Nephron (organoid): ENCODE measurements around the gene TMEM151B.
A peak's percentile ranks its signal among the peaks of the same experiment; 100 is the strongest.

Source experiments
- H3K27ac Mint-ChIP-seq, 3 experiments: 2 replicates each; pipeline ENCODE4 v1.8.0; 2020; ENCODE audit warnings: mixed read lengths in 3 of 3, mild to moderate bottlenecking in 2 of 3, moderate library complexity in 1 of 3
- H3K27me3 Mint-ChIP-seq: 2 replicates; pipeline ENCODE4 v1.8.0; 2021; ENCODE audit warnings: low read depth, mild to moderate bottlenecking, moderate library complexity, mixed read lengths
- H3K36me3 Mint-ChIP-seq: 2 replicates; pipeline ENCODE4 v1.8.0; 2020; ENCODE audit warnings: low read depth, mixed read lengths
- H3K4me1 Mint-ChIP-seq: 2 replicates; pipeline ENCODE4 v1.8.0; 2020; ENCODE audit warnings: mixed read lengths
- H3K4me3 Mint-ChIP-seq, 3 experiments: 2 replicates each; pipeline ENCODE4 v1.8.0; 2020; ENCODE audit warnings: mild to moderate bottlenecking in 3 of 3, mixed read lengths in 3 of 3, moderate library complexity in 2 of 3
- H3K9me3 Mint-ChIP-seq: 2 replicates; pipeline ENCODE4 v1.8.0; 2020; ENCODE audit warnings: mixed read lengths
- TF ChIP-seq, protein P1 (sequence below), 3 experiments: fragments of 200-600 bp; sonication (generic); IDR thresholded peaks; one replicate each; pipeline ENCODE4 v1.5.0; 2021; ENCODE audit warnings: antibody characterized with exemption in 3 of 3; ENCODE audit not compliant: unreplicated experiment in 3 of 3

TMEM151B gene

DNA sequence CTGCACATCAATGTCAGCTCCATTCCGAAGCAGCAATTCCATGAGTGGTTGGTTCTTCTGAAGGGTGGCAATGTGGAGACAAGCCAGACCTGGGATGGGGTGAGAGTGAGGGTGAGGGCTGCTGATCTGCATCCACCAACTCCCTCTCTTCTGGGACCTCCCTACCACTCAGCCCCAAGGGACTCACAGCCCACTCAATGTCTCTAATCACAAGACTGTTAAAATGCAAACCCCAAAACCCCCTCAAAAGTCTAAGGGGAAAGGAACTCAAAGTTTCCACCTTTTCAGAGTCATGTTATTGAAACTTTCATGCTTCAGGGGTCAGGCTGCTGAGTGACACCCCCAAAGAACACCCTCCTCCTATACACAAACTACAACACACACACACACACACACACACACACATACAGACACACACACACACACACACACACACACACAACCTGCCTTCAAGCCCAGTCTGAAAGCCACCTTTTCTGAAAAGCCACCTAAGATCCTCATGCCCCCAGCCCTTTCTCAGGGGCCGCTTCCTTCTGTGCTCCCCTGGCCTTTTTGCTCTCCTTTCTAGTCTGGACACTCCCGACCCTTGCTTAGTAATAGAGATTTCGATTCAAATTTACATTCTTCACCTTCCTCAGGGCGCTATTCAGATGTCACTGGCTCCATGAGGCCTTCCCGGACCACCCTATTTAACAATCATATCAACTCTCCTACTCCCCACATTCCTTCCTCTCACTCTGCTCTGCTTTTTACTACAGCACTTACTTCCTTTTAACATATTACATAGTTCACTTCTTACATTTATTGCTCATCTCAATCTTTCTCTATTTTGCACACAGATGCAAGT lies 9.6 kb upstream of the TMEM151B start:
- Mint-ChIP-seq H3K36me3 (peaks cover 9% of the 10 kb centered on the region), H3K9me3 (no peaks in the 10 kb centered on the region), H3K4me3 (peak overlapping the region; percentile 2 to 60 (median 57)), H3K27ac (peak overlapping the region in 2 of 3 experiments; percentile 0 to 13), H3K27me3 (peaks cover 5% of the 10 kb centered on the region), H3K4me1 (peaks cover 46% of the 10 kb centered on the region)
- TF ChIP-seq, protein P1, sequence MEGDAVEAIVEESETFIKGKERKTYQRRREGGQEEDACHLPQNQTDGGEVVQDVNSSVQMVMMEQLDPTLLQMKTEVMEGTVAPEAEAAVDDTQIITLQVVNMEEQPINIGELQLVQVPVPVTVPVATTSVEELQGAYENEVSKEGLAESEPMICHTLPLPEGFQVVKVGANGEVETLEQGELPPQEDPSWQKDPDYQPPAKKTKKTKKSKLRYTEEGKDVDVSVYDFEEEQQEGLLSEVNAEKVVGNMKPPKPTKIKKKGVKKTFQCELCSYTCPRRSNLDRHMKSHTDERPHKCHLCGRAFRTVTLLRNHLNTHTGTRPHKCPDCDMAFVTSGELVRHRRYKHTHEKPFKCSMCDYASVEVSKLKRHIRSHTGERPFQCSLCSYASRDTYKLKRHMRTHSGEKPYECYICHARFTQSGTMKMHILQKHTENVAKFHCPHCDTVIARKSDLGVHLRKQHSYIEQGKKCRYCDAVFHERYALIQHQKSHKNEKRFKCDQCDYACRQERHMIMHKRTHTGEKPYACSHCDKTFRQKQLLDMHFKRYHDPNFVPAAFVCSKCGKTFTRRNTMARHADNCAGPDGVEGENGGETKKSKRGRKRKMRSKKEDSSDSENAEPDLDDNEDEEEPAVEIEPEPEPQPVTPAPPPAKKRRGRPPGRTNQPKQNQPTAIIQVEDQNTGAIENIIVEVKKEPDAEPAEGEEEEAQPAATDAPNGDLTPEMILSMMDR (IDR thresholded peaks at IDR 0.05; ENCODE audit: unreplicated experiment in 3 of 3): no peak

DNA sequence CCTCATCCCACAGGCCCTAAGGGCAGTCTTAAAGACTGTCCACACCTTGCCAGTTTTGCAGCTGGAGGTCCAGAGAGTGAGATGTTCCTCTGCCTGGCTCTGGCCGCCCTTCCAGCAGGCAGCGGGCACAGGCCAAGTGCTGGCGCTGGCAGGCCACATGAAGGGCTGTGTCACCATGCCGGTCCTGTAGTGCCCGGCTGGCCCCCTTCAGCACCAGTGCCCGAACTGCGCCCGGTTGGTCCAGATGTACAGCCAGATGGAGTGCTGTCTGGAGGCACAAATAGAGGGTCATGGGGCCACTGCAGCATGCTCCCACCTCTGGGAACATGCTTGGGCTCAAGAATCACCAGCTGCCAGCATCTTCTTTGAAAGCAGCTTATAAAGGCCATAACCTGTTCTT lies 8.7 kb upstream of the TMEM151B start:
- H3K4me3 Mint-ChIP-seq: no peak overlapping the region
- H3K4me1 Mint-ChIP-seq: peaks cover 38% of the 10 kb centered on the region
- TF ChIP-seq, protein P1 (IDR thresholded peaks at IDR 0.05; ENCODE audit: unreplicated experiment in 3 of 3): no peak
- peaks cover 5% of the 10 kb centered on the region for H3K27me3 Mint-ChIP-seq
- no peak overlapping the region for H3K27ac Mint-ChIP-seq
- H3K9me3 Mint-ChIP-seq: no peaks in the 10 kb centered on the region
- H3K36me3 Mint-ChIP-seq: peaks cover 9% of the 10 kb centered on the region

DNA sequence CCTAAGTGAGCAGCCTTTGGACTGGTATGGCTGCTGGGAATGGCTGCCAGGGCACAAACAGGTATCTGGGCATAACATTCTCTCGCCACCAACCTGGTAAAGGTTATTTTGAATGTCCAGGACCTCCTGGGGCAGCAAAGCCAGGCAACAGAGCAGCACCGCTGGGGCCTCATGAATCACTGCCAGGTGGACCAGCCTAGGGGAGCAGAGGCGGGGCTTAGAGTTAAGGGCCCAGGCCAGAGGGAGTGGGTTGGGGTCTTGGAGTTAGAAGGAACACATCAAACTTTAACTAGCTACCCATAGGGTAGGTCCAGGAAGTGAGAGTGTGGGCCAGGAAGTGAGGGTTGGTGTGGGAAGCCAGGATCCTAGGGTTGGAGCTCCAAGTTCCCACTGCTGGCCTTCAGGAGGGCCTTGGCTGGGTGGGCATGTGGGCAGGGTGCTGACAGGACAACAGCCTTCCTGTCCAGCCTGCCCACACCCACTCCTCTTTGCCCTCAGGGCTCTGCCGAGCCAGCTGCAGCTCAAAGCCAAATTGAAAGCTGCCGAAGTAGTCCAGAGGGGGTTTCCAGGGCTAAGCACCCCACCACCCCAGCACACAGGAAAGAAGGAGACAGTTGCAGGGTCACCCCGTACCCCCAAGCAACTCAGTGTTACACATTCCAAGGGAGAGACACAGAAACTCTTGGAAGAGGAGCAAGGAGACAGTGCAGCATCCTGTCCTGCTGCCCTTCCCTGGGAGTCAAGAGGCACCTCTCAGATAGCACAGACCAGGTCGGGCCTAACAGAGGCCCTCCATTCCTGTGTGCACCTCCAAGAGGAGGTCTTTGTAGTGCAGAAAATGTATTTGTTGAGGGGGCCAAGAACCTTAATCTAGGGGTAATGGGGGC lies 7.5 kb upstream of the TMEM151B start:
- peak overlapping the region; percentile 85 to 97 (median 92) for H3K4me3 Mint-ChIP-seq
- no peaks in the 10 kb centered on the region for H3K9me3 Mint-ChIP-seq
- TF ChIP-seq, protein P1 (IDR thresholded peaks at IDR 0.05; ENCODE audit: unreplicated experiment in 3 of 3): no peak
- H3K27me3 Mint-ChIP-seq: peaks cover 5% of the 10 kb centered on the region
- H3K27ac Mint-ChIP-seq: peak overlapping the region; percentile 20 to 72 (median 60)
- peaks cover 35% of the 10 kb centered on the region for H3K4me1 Mint-ChIP-seq
- peaks cover 9% of the 10 kb centered on the region for H3K36me3 Mint-ChIP-seq

DNA sequence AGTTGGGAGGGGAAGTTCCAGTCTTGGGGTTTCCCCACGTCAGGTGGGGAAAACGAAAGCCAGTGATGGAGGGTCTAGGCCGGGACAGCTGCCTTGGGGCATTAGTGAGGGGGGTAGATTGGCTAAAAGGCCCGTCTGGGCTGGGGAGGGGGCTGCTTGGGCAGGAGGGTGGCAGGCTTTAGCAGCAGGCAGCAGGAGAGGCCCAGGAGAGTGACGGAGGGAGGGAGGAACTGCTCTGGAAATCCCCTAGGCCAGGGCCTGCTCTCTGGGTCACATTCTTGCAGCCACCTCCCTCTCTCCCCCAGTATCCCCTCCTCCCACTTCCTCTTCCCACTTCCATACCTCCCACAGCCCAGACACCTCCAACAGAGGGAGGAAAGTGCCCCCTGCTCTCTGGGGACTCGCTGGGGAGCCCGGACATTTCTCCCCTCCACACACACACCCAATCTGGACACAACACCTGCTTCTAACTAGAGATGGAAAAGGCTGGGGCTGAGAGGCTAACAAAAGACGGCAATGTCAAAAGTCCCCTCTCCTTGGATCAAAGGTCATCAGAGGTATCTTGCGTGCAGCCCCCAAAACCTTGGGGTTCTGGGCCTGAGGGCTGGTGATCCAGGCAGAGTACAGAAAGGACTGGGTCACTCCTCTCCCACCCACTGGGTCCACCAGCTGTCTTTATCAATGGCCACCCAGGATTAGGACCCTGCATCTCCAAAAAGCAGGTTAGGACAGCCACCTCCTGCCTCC lies 6.7 kb upstream of the TMEM151B start:
- Mint-ChIP-seq H3K36me3 (peaks cover 9% of the 10 kb centered on the region), H3K4me1 (peaks cover 34% of the 10 kb centered on the region), H3K9me3 (no peaks in the 10 kb centered on the region), H3K27me3 (peaks cover 12% of the 10 kb centered on the region), H3K4me3 (peak overlapping the region; percentile 85 to 97 (median 92)), H3K27ac (peak overlapping the region; percentile 20 to 72 (median 71))
- TF ChIP-seq, protein P1 (IDR thresholded peaks at IDR 0.05; ENCODE audit: unreplicated experiment in 3 of 3): no peak

DNA sequence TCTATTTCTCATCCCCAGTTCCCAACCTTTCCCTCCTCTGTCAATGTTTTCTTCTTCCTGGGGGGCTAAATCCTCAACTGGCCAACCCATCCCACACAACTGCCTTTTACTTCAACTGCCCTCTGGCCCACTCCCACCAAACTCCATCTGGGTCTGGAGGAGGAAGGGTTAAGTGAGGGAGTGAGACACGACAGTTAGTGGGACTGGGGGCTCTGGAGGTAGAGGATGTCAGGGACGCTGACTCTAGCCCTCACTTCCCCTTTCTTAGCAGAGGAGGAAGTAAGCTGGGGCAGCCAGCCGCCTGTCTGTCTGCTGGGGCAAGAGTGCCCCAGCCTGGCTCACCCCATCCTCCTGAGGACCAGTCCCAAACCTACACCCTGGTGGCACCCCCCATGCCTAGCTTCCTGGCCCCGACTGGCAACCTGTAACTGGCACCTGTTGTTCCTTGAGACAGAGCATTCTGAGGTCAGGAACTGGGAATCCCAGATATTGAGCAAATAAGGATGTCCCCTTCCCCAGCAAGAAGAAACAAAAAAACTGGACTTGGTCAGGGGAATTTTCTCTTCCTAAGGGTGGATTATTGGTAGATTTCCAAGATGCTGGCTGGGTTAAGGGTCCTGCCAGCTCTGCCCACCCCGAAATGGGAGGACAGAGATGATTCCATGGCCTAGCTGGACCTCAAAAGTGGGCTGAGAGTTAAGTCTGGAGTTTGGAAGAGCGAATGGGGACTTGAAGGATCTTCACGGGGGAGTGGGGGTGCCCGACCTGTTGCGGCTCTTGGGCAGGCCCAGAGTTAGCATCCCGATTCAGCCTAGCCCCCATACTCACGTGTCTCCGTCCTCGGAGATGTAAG lies 5.9 kb upstream of the TMEM151B start:
- peaks cover 34% of the 10 kb centered on the region for H3K4me1 Mint-ChIP-seq
- H3K27ac Mint-ChIP-seq: peak overlapping the region; percentile 20 to 80 (median 71)
- TF ChIP-seq, protein P1 (IDR thresholded peaks at IDR 0.05; ENCODE audit: unreplicated experiment in 3 of 3): no peak
- no peaks in the 10 kb centered on the region for H3K9me3 Mint-ChIP-seq
- H3K4me3 Mint-ChIP-seq: peak overlapping the region; percentile 85 to 97 (median 92)
- H3K36me3 Mint-ChIP-seq: peaks cover 6% of the 10 kb centered on the region
- peaks cover 21% of the 10 kb centered on the region for H3K27me3 Mint-ChIP-seq
